Activated CD4-positive, alpha-beta memory T cell treated with anti-CD3 and anti-CD28 coated beads for 36 hours (primary cell): ENCODE data around the gene RASD1. TPM values are rescaled to one million over a fixed set of nuclear protein-coding genes. Genes with fewer than 3 reads are reported as not detected.
"Not testable (repeated sequence)": the region's sequence is repeated elsewhere in the genome, so short reads cannot be mapped to it uniquely, and the experiment has no call there.

Experiments used
- CTCF ChIA-PET: fragments of 350-600 bp; sonication (Branson Sonifier 250); formaldehyde crosslinking; loops from one replicate; lab custom pipeline; 2021; ENCODE audit warnings: antibody characterized with exemption, inconsistent platforms; lab: Charles Lee
- POLR2A ChIA-PET: fragments of 350-600 bp; sonication (Branson Sonifier 250); formaldehyde crosslinking; loops from one replicate; lab custom pipeline; 2021; ENCODE audit warnings: antibody characterized with exemption; lab: Charles Lee
- DNase-seq: peaks from one replicate; pipeline ENCODE4 v3.0.0-alpha.2; 2020
- H3K27ac Mint-ChIP-seq: one replicate; pipeline ENCODE4 v1.8.0; 2021; ENCODE audit warnings: mixed read lengths
- H3K27me3 Mint-ChIP-seq: one replicate; pipeline ENCODE4 v1.8.0; 2021; ENCODE audit warnings: mixed read lengths
- H3K36me3 Mint-ChIP-seq: one replicate; pipeline ENCODE4 v1.8.0; 2021; ENCODE audit warnings: mixed read lengths
- H3K4me1 Mint-ChIP-seq: one replicate; pipeline ENCODE4 v1.8.0; 2021; ENCODE audit warnings: low read depth, mixed read lengths
- H3K4me3 Mint-ChIP-seq: one replicate; pipeline ENCODE4 v1.8.0; 2021; ENCODE audit warnings: mild to moderate bottlenecking, mixed read lengths
- H3K9me3 Mint-ChIP-seq: one replicate; pipeline ENCODE4 v1.8.0; 2021; ENCODE audit warnings: mixed read lengths
- intact Hi-C: fragments of 100-400 bp; cut with micrococcal nuclease; formaldehyde crosslinking; loops from one replicate; pipeline ENCODE4 v1.15.1; 2023
- total RNA-seq, 2 experiments: library from RNA; stranded (reverse); gene quantifications; one replicate each; pipeline ENCODE4 v1.2.3, GENCODE V29; 2021

Gene RASD1
- total RNA-seq, 2 experiments from 2014 or later = 0.27 to 0.33 TPM

GRCh38 chr17:17456251-17456650, 39.9 kb downstream of the RASD1 start:
- Mint-ChIP-seq H3K27me3 (peaks cover 2% of the 10 kb centered on the region), H3K27ac (no peak overlapping the region), H3K9me3 (peaks cover 4% of the 10 kb centered on the region), H3K36me3 (no peaks in the 10 kb centered on the region), H3K4me1 (no peaks in the 10 kb centered on the region), H3K4me3 (no peak overlapping the region)
- intact Hi-C loops = no loop called here
- no peak for DNase-seq
- CTCF ChIA-PET = no interaction called here
- POLR2A ChIA-PET = no interaction called here

GRCh38 chr17:17455173-17455572, 41.0 kb downstream of the RASD1 start:
- Mint-ChIP-seq H3K27ac (no peak overlapping the region), H3K4me1 (no peaks in the 10 kb centered on the region), H3K9me3 (peaks cover 3% of the 10 kb centered on the region), H3K27me3 (peaks cover 2% of the 10 kb centered on the region), H3K4me3 (no peak overlapping the region), H3K36me3 (no peaks in the 10 kb centered on the region)
- ChIA-PET POLR2A (no interaction called here), CTCF (no interaction called here)
- no peak for DNase-seq
- intact Hi-C loops = no loop called here

GRCh38 chr17:17454700-17455099, 41.5 kb downstream of the RASD1 start:
- H3K4me3 Mint-ChIP-seq, H3K36me3 Mint-ChIP-seq, intact Hi-C loops, H3K9me3 Mint-ChIP-seq, H3K4me1 Mint-ChIP-seq, H3K27ac Mint-ChIP-seq, CTCF ChIA-PET, H3K27me3 Mint-ChIP-seq, POLR2A ChIA-PET, DNase-seq: not testable (repeated sequence)

GRCh38 chr17:17454276-17454675, 41.9 kb downstream of the RASD1 start:
- no peak for DNase-seq
- POLR2A ChIA-PET = no interaction called here
- Mint-ChIP-seq H3K27me3 (peaks cover 2% of the 10 kb centered on the region), H3K4me1 (no peaks in the 10 kb centered on the region), H3K4me3 (no peak overlapping the region), H3K27ac (no peak overlapping the region), H3K9me3 (no peaks in the 10 kb centered on the region), H3K36me3 (no peaks in the 10 kb centered on the region)
- intact Hi-C loops = no loop called here
- CTCF ChIA-PET = interaction anchor here (1.3 kb wide), 1 partner anchor 99 kb away, joined by 3 read pairs; no protein-coding TSS in a partner anchor

GRCh38 chr17:17453088-17453487, 43.1 kb downstream of the RASD1 start:
- ChIA-PET CTCF (interaction anchor here (0.7 to 1.3 kb wide), 2 partner anchors 44 to 98 kb away, joined by 3 read pairs; no protein-coding TSS in a partner anchor), POLR2A (no interaction called here)
- Mint-ChIP-seq H3K4me3 (no peak overlapping the region), H3K36me3 (no peaks in the 10 kb centered on the region), H3K27me3 (peaks cover 2% of the 10 kb centered on the region), H3K9me3 (no peaks in the 10 kb centered on the region), H3K4me1 (no peaks in the 10 kb centered on the region), H3K27ac (no peak overlapping the region)
- intact Hi-C loops = no loop called here
- DNase-seq = no peak

- CTCF ChIA-PET = interaction anchor here (0.6 to 1.3 kb wide), 5 partner anchors 8 to 211 kb away, joined by 3 to 9 read pairs (median 3); no protein-coding TSS in a partner anchor
- Mint-ChIP-seq H3K9me3 (no peaks in the 10 kb centered on the region), H3K27me3 (no peaks in the 10 kb centered on the region), H3K36me3 (no peaks in the 10 kb centered on the region), H3K4me1 (no peaks in the 10 kb centered on the region), H3K27ac (no peak overlapping the region), H3K4me3 (no peak overlapping the region)
- intact Hi-C loops = no loop called here
- DNase-seq = no peak
- POLR2A ChIA-PET = no interaction called here
These were observed 47.5 kb downstream of the RASD1 start for GRCh38 chr17:17448723-17449122.

GRCh38 chr17:17448076-17448475, 48.1 kb downstream of the RASD1 start:
- ChIA-PET POLR2A (no interaction called here), CTCF (interaction anchor here (1.2 kb wide), 1 partner anchor 93 kb away, joined by 9 read pairs; no protein-coding TSS in a partner anchor)
- no peaks in the 10 kb centered on the region for H3K27me3 Mint-ChIP-seq
- no peaks in the 10 kb centered on the region for H3K9me3 Mint-ChIP-seq
- intact Hi-C loops = no loop called here
- no peak for DNase-seq
- H3K4me1 Mint-ChIP-seq = no peaks in the 10 kb centered on the region
- H3K36me3 Mint-ChIP-seq = no peaks in the 10 kb centered on the region
- no peak overlapping the region for H3K4me3 Mint-ChIP-seq
- no peak overlapping the region for H3K27ac Mint-ChIP-seq

- Mint-ChIP-seq H3K4me3 (no peak overlapping the region), H3K27ac (no peak overlapping the region), H3K9me3 (no peaks in the 10 kb centered on the region), H3K36me3 (no peaks in the 10 kb centered on the region), H3K27me3 (no peaks in the 10 kb centered on the region), H3K4me1 (no peaks in the 10 kb centered on the region)
- POLR2A ChIA-PET = no interaction called here
- intact Hi-C loops = no loop called here
- DNase-seq = no peak
- CTCF ChIA-PET = no interaction called here
These were observed 48.9 kb downstream of the RASD1 start for GRCh38 chr17:17447264-17447663.

- CTCF ChIA-PET = no interaction called here
- intact Hi-C loops = no loop called here
- H3K36me3 Mint-ChIP-seq = no peaks in the 10 kb centered on the region
These were observed 49.5 kb downstream of the RASD1 start for GRCh38 chr17:17446666-17447155.

GRCh38 chr17:17445925-17446665, 50.1 kb downstream of the RASD1 start:
- CTCF ChIA-PET = interaction anchor here (0.9 kb wide), 1 partner anchor 90 kb away, joined by 3 read pairs; no protein-coding TSS in a partner anchor
- Mint-ChIP-seq H3K4me1 (no peaks in the 10 kb centered on the region), H3K4me3 (no peak overlapping the region), H3K27me3 (no peaks in the 10 kb centered on the region), H3K36me3 (no peaks in the 10 kb centered on the region), H3K27ac (no peak overlapping the region), H3K9me3 (no peaks in the 10 kb centered on the region)
- POLR2A ChIA-PET = no interaction called here
- DNase-seq = no peak
- intact Hi-C loops = no loop called here

More at GRCh38 chr17:17446666-17447155, 49.5 kb downstream of the RASD1 start:
- no peaks in the 10 kb centered on the region for H3K4me1 Mint-ChIP-seq
- H3K27me3 Mint-ChIP-seq = no peaks in the 10 kb centered on the region
- H3K9me3 Mint-ChIP-seq = no peaks in the 10 kb centered on the region
- no peak overlapping the region for H3K27ac Mint-ChIP-seq
- no peak for DNase-seq
- H3K4me3 Mint-ChIP-seq = no peak overlapping the region
- POLR2A ChIA-PET = no interaction called here

GRCh38 chr17:17445296-17445924, 50.8 kb downstream of the RASD1 start:
- POLR2A ChIA-PET = no interaction called here
- CTCF ChIA-PET = interaction anchor here (0.9 kb wide), 1 partner anchor 89 kb away, joined by 3 read pairs; no protein-coding TSS in a partner anchor
- H3K27ac Mint-ChIP-seq = no peak overlapping the region

More at GRCh38 chr17:17445296-17445924, 50.8 kb downstream of the RASD1 start:
- Mint-ChIP-seq H3K36me3 (no peaks in the 10 kb centered on the region), H3K9me3 (no peaks in the 10 kb centered on the region), H3K4me3 (no peak overlapping the region), H3K27me3 (no peaks in the 10 kb centered on the region), H3K4me1 (no peaks in the 10 kb centered on the region)
- DNase-seq = no peak
- intact Hi-C loops = no loop called here
